Mucosa of stomach (tissue), 1 donor: ENCODE data around the gene DSTYK.

Experiments
- H3K27me3 ChIP-seq: one replicate; pipeline ENCODE4 v1.7.0; 2013; ENCODE audit warnings: mild to moderate bottlenecking, low read length; ENCODE audit not compliant: control insufficient read depth, insufficient read depth
- H3K36me3 ChIP-seq: one replicate; pipeline ENCODE4 v1.7.0; 2013; ENCODE audit warnings: low read length; ENCODE audit not compliant: control insufficient read depth, insufficient read depth
- H3K4me1 ChIP-seq: one replicate; pipeline ENCODE4 v1.7.0; 2013; ENCODE audit warnings: mild to moderate bottlenecking, low read length; ENCODE audit not compliant: control insufficient read depth, insufficient read depth
- H3K4me3 ChIP-seq: one replicate; pipeline ENCODE4 v1.7.0; 2013; ENCODE audit warnings: low read length
- H3K9ac ChIP-seq: one replicate; pipeline ENCODE4 v1.7.0; 2013; ENCODE audit warnings: mild to moderate bottlenecking, low read length, moderate library complexity
- H3K9me3 ChIP-seq: one replicate; pipeline ENCODE4 v1.7.0; 2013; ENCODE audit warnings: mild to moderate bottlenecking, low read length, moderate library complexity; ENCODE audit not compliant: control insufficient read depth
- donor health status: Pancreatic carcinoma.

The DSTYK gene

DNA sequence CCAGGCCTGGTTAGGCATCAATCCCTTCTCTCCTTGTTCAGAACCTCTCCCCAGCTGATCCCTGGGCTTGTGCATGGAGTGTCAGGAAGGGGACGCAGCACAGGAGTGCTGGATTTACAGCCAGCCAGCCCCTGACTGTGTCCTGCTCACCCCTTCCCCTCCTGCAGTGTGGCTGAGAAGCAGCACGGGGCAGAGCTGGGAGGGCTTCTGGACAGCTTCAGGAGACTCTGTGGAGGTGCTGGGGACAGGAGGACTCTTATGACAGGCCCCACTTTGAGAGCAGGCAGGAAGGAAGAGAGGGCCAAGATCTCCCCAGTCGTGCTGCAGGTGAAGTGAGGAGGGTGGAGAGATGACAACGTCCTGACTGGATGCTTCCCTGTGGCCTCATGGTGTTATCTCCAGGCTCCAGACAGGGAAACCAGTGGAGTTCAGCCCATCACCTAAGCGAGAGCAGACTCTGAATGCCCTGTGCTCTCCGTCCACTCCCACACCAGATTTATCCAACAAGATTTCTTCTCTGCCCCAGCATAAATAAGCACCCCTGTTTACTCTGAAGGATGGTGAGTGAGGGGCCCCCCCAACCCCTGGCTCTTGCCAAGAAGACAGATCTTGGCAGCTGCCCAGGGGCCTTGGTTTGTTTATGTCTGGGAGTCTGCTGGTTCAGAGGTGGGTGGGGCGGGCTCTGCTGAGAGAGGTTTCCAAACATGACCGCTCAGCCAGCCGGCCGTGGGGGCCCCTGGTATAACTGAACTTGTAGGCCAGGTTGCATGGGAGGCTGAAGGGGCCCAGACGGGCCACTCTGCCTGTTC, 37.5 kb upstream of the DSTYK start:
- Histone ChIP-seq H3K9me3 (no peaks in the 10 kb centered on the region), H3K4me3 (no peak overlapping the region), H3K4me1 (peaks cover 12% of the 10 kb centered on the region), H3K9ac (no peak overlapping the region), H3K27me3 (no peaks in the 10 kb centered on the region), H3K36me3 (no peaks in the 10 kb centered on the region)

DNA sequence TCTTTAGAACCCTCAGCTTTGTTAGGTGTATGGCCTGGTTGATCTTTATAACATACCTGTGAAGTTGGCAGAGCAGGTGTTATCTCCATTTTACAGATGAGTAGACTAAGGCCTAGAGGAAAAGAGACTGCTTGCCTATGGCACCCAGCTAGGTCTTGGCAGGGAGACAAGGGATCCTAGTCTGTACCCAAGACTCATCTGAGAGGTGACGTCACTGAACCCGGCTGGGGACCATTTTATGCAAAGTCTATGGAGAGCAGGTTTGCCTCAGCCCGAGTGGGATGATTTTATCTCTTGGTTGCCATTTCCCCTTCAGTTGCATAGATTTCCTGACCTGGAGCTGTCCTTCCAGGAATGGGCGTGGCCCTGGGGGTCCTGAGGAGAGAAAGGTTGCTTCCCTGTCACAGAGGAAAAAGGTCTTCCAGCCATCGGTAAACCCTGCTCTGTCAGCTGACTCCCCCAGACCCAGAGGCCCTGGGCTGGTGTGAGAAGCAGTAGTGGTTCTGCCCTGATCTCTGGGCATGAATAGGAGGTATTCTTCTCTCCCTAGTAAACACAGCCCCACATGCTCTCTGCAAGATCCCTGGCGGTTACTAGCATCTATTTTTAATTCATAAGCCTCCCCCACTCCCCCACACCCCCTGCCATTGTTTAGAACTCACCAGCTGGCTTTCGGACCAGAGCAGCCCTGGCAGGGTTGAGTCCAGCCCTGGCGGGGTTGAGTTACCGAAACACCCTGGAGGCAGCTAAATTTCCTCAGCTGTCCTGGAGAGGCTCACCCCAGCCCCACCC, 35.8 kb upstream of the DSTYK start:
- Histone ChIP-seq H3K9me3 (no peaks in the 10 kb centered on the region), H3K4me3 (no peak overlapping the region), H3K4me1 (peaks cover 12% of the 10 kb centered on the region), H3K9ac (no peak overlapping the region), H3K27me3 (no peaks in the 10 kb centered on the region), H3K36me3 (no peaks in the 10 kb centered on the region)

DNA sequence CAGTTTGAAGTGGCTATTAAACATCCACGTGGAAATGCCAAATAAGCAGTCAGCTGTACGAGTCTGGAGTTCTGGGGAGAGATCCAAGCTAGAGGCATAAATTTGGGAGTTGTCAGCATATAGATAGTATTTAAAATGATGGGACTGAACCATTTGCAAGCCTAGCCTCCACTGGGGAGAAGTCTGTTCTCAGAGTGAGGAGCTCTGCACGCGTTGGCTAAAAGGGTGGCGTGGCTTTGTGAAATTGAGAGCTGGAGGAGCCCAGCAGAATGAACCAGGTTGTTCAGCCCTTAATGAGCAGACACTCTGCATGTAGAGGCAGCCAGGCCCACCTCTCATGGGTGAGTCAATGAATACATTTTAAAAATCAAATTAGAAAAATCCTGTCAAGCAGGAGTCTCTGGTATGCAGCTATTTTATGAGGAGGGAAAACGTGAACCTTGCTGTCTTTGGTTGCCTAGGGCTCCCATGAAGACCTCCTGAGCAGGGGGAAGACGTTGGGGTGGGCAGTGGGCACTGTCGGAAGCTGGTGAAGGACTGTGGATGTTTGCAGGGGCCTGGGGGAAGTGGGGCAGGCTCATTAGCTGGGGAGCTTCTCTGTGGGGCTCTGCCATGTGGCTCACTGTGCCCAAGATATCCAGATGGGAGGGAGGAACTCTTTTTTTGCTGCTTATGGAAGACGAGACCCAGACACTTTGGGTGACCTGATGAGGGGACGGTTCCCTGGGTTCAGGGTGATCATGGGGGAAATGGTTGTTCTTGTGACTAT, 35.0 kb upstream of the DSTYK start:
- H3K36me3 ChIP-seq, result no peaks in the 10 kb centered on the region
- no peaks in the 10 kb centered on the region for H3K27me3 ChIP-seq
- no peaks in the 10 kb centered on the region for H3K9me3 ChIP-seq
- H3K9ac ChIP-seq, result no peak overlapping the region
- peaks cover 12% of the 10 kb centered on the region for H3K4me1 ChIP-seq
- no peak overlapping the region for H3K4me3 ChIP-seq

DNA sequence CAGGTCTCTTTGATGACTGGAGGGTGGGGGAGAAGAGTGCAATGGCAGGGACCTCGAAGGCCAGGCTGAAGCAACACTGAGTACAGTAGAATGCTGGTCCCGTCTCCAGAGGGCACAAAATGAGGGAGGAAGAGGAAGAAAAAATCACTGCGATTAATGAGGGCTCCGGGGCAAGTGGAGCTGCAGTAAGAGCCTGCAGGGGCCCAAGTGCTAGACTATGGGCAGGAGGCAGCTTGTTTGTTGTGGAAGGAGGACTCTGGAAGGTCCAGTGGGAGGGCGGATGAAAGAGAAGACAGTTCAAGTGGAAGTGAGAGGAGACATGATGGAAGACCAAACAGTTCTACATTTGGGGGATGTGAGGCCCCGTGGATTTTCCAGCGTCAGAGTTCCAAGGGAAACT, 33.6 kb upstream of the DSTYK start:
- Histone ChIP-seq H3K36me3 (no peaks in the 10 kb centered on the region), H3K9ac (no peak overlapping the region), H3K4me3 (no peak overlapping the region), H3K9me3 (no peaks in the 10 kb centered on the region), H3K27me3 (no peaks in the 10 kb centered on the region), H3K4me1 (peaks cover 12% of the 10 kb centered on the region)

DNA sequence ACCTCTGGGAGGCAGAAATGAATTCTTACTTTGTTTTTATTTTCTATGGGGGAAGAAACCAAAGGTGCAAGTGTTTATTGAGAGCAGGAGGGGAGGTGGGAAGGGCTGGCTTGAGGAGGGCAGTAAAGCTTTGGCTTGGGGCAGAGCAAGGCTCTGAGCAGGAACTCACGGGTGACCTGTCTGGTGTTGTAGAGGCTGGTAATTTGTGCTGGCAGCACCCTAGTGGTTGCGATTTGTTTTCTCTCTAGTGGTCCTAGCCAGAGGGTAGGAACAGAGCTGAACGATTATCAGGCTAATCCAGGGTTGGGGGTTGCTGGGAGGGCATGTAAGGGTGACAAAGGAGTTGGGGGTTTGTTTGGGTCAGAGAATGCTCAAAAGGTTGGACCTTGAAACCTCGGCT, 32.9 kb upstream of the DSTYK start:
- no peaks in the 10 kb centered on the region for H3K36me3 ChIP-seq
- H3K9me3 ChIP-seq, result no peaks in the 10 kb centered on the region
- H3K4me1 ChIP-seq, result peaks cover 8% of the 10 kb centered on the region
- H3K4me3 ChIP-seq, result no peak overlapping the region
- no peaks in the 10 kb centered on the region for H3K27me3 ChIP-seq
- no peak overlapping the region for H3K9ac ChIP-seq

DNA sequence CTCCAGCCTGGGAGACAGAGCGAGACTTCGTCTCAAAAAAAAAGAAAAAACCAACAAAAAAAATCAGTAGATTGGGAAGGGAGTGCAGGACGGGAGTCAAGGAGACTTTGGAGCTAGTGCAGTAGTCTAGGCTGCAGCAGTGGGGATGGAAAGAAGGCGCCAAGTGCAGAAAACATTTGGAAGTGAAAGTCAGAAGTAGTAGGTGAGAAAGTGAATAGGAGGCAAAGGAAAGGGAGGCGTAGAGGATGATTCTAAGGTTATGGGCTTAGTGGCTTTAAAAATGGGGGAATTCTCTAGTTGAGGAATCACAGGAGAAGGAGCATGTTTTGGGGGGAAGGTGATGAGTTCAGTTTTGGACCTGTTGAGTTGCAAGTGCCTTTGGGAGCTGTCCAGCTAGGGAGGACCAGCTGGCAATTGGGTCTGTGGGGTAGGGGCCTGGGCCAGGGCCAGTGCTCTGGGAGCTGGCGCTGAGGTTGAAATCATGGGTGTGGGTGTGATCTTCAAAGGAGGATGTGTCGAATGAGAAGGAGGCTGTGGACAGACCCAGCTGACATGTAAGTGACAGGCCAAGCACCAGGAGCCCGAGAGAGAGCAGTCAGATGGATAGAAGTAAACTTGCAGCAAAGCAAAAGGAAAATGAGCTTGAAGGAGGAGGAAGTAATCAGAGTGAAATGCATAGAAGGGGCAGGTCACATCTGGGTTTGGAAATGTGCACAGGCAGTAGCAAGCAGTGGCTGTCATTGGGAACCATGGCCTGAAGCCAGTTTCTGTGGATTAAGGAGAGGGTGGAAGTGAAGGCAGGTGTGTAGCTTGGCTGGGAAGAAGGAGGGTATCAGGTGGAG, 32.1 kb upstream of the DSTYK start:
- no peaks in the 10 kb centered on the region for H3K9me3 ChIP-seq
- no peak overlapping the region for H3K4me3 ChIP-seq
- H3K27me3 ChIP-seq, result no peaks in the 10 kb centered on the region
- H3K36me3 ChIP-seq, result no peaks in the 10 kb centered on the region
- H3K9ac ChIP-seq, result no peak overlapping the region
- peaks cover under 1% of the 10 kb centered on the region for H3K4me1 ChIP-seq

DNA sequence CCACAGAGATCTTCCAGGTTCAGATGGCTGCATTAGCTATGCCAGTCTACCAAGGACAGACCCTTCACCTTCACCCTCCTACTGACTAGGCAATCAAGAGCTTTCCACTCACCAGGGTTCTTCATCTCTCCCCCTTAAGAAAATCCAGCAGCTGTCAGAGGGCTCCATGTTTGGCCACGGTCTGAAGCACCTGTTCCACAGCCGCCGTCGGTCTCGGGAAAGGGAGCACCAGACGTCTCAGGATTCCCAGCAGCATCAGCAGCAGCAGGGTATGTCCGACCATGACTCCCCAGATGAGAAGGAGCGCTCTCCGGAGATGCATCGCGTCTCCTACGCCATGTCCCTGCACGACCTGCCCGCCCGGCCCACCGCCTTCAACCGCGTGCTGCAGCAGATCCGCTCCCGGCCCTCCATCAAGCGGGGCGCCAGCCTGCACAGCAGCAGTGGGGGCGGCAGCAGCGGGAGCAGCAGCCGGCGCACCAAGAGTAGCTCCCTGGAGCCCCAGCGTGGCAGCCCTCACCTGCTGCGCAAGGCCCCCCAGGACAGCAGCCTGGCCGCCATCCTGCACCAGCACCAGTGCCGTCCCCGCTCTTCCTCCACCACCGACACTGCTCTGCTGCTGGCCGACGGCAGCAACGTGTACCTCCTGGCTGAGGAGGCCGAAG, 30.0 kb upstream of the DSTYK start:
- no peaks in the 10 kb centered on the region for H3K4me1 ChIP-seq

DNA sequence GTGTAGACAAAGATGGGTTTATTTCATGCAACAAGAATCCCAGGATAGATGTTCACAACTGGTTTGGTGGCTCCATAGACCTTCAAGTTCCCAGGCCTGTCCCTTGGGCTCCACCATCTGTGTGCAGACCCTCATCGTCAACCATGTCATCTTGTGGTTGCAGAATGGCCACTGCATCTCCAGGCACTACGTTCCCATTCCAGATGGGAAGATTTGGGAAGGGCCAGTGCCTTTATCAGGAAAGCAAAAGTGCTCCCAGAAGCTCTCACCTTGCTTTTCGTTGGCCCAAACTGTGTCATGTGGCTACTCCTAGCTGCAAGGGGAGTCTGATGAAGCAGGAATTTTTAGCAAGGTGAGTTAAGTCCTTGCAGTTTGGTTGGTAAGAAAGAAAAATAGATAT, 29.1 kb upstream of the DSTYK start:
- H3K9ac ChIP-seq, result no peak overlapping the region
- H3K9me3 ChIP-seq, result no peaks in the 10 kb centered on the region
- no peaks in the 10 kb centered on the region for H3K4me1 ChIP-seq
- no peak overlapping the region for H3K4me3 ChIP-seq
- no peaks in the 10 kb centered on the region for H3K36me3 ChIP-seq
- H3K27me3 ChIP-seq, result peaks cover 4% of the 10 kb centered on the region

More for the DNA sequence above, 30.0 kb upstream of the DSTYK start:
- no peaks in the 10 kb centered on the region for H3K36me3 ChIP-seq
- H3K9ac ChIP-seq, result no peak overlapping the region
- H3K27me3 ChIP-seq, result peaks cover 4% of the 10 kb centered on the region
- H3K4me3 ChIP-seq, result no peak overlapping the region
- H3K9me3 ChIP-seq, result no peaks in the 10 kb centered on the region

DNA sequence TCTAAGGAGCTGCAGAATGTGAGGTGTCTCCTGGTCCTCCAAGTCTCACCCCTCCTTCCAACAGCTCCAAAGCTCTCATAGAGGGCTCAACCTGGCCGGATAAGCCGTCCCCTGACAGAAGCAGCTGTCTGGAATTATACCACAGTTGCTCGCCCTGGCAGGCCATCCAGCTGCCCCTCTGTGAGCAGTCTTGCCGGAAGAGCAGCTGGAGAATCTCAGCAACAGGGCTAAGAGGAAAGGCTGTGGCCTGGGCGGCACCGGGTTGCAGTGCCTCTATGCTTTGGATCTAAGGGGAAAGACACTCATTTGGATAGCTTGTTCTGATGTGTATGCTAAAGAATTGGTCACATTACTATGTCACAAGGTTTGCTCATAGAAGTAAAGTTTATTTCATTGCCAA, 28.6 kb upstream of the DSTYK start:
- Histone ChIP-seq H3K4me1 (no peaks in the 10 kb centered on the region), H3K9me3 (no peaks in the 10 kb centered on the region), H3K27me3 (peaks cover 4% of the 10 kb centered on the region), H3K9ac (no peak overlapping the region), H3K4me3 (no peak overlapping the region), H3K36me3 (no peaks in the 10 kb centered on the region)

DNA sequence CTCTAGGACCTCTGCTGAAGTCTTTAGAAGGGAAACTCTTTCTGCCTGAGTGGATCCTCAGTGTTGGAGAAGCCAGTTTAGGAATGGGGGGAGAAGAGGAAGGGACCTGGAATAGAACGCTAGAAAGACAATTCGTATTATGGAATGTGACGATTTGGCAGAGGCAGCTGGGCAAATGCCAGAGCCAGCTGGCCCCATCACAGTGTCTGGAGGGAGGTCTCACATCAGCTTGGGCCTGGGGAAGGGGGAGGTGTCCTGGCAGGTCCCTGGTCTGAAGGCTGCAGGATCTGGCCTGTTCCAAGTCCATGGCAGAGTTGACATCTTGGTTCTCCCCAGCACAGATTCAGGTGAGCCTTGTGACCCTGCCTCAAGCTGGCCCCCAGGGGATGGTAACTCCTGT, 27.6 kb upstream of the DSTYK start:
- Histone ChIP-seq H3K4me3 (no peak overlapping the region), H3K27me3 (peaks cover 4% of the 10 kb centered on the region), H3K9ac (no peak overlapping the region), H3K4me1 (no peaks in the 10 kb centered on the region), H3K36me3 (no peaks in the 10 kb centered on the region), H3K9me3 (no peaks in the 10 kb centered on the region)
